22Rv1 (cell line): ENCODE data around the gene UNC5B.

Experiments
- H3K27ac ChIP-seq: fragments of 450-650 bp; 2 replicates; pipeline ENCODE4 v1.5.1; 2017
- CTCF ChIP-seq: fragments of 450-650 bp; IDR thresholded peaks from 2 replicates; pipeline ENCODE4 v1.5.1; 2017; ENCODE audit warnings: mild to moderate bottlenecking
- ZFX ChIP-seq: fragments of 450-650 bp; IDR thresholded peaks from 2 replicates; pipeline ENCODE4 v1.6.1; 2017; ENCODE audit warnings: antibody characterized with exemption, borderline replicate concordance

UNC5B gene

GRCh38 chr10:71187197-71187596 lies 25.2 kb upstream of the UNC5B start:
- TF ChIP-seq ZFX, result no peak
- TF ChIP-seq CTCF, result no peak

GRCh38 chr10:71187600-71187999 lies 24.8 kb upstream of the UNC5B start:
- no peak overlapping the region for H3K27ac ChIP-seq
- TF ChIP-seq CTCF (no peak), ZFX (no peak)

More at GRCh38 chr10:71187197-71187596, 25.2 kb upstream of the UNC5B start:
- H3K27ac ChIP-seq, result no peak overlapping the region

- H3K27ac ChIP-seq, result no peak overlapping the region
- TF ChIP-seq ZFX, result no peak
- no peak for TF ChIP-seq CTCF
Observed at GRCh38 chr10:71188201-71188600, 24.2 kb upstream of the UNC5B start.

GRCh38 chr10:71191019-71191418 lies 21.4 kb upstream of the UNC5B start:
- TF ChIP-seq ZFX, result no peak
- TF ChIP-seq CTCF, result no peak
- no peak overlapping the region for H3K27ac ChIP-seq

GRCh38 chr10:71191551-71192076 lies 20.8 kb upstream of the UNC5B start:
- H3K27ac ChIP-seq, result no peak overlapping the region
- TF ChIP-seq ZFX, result no peak
- TF ChIP-seq CTCF, result no peak

- H3K27ac ChIP-seq, result no peak overlapping the region
- TF ChIP-seq CTCF, result no peak
- no peak for TF ChIP-seq ZFX
Observed at GRCh38 chr10:71193516-71193915, 18.9 kb upstream of the UNC5B start.

- no peak overlapping the region for H3K27ac ChIP-seq
- no peak for TF ChIP-seq CTCF
- TF ChIP-seq ZFX, result no peak
Observed at GRCh38 chr10:71197955-71198354, 14.4 kb upstream of the UNC5B start.
